ENCODE measurements around the gene CADM1. TPM values are rescaled to one million over a fixed set of nuclear protein-coding genes. Genes with fewer than 3 reads are reported as not detected.

The CADM1 gene
- total RNA-seq, 4 donors from 2014 or later: 89.9 to 351 (median 235) TPM

DNA sequence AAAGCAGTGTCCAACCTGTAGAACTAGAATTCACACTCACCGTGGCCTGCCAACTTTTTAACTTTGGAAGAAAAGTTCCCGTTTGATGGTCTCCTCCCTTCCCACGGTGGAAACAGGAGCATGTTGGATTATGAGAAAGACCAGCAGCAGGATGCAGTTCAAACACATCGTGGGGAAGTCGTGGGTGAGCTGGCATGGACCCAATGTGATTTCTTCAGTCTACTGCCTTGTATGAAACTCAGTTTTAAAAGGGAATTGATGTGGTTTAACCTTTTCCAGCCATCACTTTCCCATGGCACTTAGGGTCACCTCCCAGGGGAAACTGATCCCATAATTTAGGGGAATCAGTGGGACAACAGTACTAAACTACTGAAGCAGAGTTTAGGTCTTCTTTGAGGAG, 318.3 kb downstream of the CADM1 start:
- intact Hi-C loops (cut with DNase I): no loop called here
- 33 to 41% methylated on average over 5 of the region's 5 CpGs for WGBS, 2 donors
- no peak overlapping the region for H3K4me3 ChIP-seq (replicated peaks in 1 of 3)
- TF ChIP-seq, protein P1, sequence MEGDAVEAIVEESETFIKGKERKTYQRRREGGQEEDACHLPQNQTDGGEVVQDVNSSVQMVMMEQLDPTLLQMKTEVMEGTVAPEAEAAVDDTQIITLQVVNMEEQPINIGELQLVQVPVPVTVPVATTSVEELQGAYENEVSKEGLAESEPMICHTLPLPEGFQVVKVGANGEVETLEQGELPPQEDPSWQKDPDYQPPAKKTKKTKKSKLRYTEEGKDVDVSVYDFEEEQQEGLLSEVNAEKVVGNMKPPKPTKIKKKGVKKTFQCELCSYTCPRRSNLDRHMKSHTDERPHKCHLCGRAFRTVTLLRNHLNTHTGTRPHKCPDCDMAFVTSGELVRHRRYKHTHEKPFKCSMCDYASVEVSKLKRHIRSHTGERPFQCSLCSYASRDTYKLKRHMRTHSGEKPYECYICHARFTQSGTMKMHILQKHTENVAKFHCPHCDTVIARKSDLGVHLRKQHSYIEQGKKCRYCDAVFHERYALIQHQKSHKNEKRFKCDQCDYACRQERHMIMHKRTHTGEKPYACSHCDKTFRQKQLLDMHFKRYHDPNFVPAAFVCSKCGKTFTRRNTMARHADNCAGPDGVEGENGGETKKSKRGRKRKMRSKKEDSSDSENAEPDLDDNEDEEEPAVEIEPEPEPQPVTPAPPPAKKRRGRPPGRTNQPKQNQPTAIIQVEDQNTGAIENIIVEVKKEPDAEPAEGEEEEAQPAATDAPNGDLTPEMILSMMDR (IDR thresholded peaks at IDR 0.05): no peak
- TF ChIP-seq POLR2A (IDR thresholded peaks at IDR 0.05): no peak
- H3K36me3 ChIP-seq: no peaks in the 10 kb centered on the region
- H3K4me1 ChIP-seq: peaks cover 71 to 73% of the 10 kb centered on the region in 2 donors
- H3K27me3 ChIP-seq: no peaks in the 10 kb centered on the region
- peak; percentile 58 to 60 for DNase-seq
- H3K9me3 ChIP-seq: no peaks in the 10 kb centered on the region
- H3K27ac ChIP-seq: peak overlapping the region; percentile 40 to 96 (median 95)

DNA sequence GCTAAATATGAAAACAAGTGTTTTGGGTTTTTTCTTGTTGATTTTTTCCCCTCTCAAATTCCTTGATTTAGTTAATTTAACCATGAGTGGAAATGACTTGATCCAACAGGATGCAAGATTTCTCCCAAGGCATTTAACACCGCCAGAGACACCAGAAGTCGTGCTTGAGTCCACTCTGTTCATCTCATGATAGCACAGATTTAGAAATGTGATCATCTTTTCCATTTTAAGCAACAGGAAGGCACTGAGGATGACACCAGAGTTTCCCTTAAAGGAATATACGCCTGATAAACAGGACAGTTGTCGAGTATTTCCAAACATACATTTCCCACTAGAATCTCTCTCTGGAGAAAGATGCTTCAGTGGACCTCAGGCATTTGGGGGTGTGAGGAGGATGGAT, 318.7 kb downstream of the CADM1 start:
- Histone ChIP-seq H3K36me3 (no peaks in the 10 kb centered on the region), H3K9me3 (no peaks in the 10 kb centered on the region), H3K27me3 (no peaks in the 10 kb centered on the region), H3K27ac (peak overlapping the region; percentile 40 to 96 (median 95)), H3K4me1 (peaks cover 73 to 75% of the 10 kb centered on the region in 2 donors), H3K4me3 (replicated peaks in 1 of 3) (no peak overlapping the region)
- WGBS, 2 donors: 72 to 78% methylated on average over 4 of the region's 4 CpGs
- no peak for DNase-seq
- intact Hi-C loops (cut with DNase I): no loop called here
- TF ChIP-seq, protein P1 (IDR thresholded peaks at IDR 0.05): no peak
- TF ChIP-seq POLR2A (IDR thresholded peaks at IDR 0.05): no peak

DNA sequence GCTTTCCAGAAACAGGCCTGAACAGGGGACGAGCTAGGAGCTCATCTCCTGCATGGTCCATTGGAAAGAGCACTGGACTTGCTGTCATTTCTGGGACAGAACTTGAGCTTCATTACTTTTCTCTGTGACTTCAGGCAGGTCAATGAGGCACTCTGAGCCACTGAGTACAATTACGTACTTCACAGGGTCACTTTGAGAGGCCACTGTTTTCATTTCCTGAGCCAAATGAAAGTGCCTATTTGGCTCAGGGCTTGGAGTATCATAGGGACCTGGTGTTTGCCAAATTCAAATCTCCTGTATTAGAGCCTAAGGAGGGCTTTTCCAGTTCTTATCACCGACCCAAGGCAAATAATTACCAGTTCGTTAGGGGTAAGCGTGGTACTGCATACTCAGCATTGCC, 319.3 kb downstream of the CADM1 start:
- no peak overlapping the region for H3K4me3 ChIP-seq (replicated peaks in 1 of 3)
- no peaks in the 10 kb centered on the region for H3K36me3 ChIP-seq
- H3K9me3 ChIP-seq: no peaks in the 10 kb centered on the region
- DNase-seq: peak; percentile 48 to 54
- H3K27me3 ChIP-seq: no peaks in the 10 kb centered on the region
- 32 to 48% methylated on average over 5 of the region's 5 CpGs for WGBS, 2 donors
- intact Hi-C loops (cut with DNase I): no loop called here
- TF ChIP-seq, protein P1 (IDR thresholded peaks at IDR 0.05): no peak
- peak in 1 of 2 donors; percentile 31 for TF ChIP-seq POLR2A (IDR thresholded peaks at IDR 0.05)
- H3K4me1 ChIP-seq: peaks cover 73 to 78% of the 10 kb centered on the region in 2 donors
- peak overlapping the region; percentile 40 to 96 (median 95) for H3K27ac ChIP-seq

DNA sequence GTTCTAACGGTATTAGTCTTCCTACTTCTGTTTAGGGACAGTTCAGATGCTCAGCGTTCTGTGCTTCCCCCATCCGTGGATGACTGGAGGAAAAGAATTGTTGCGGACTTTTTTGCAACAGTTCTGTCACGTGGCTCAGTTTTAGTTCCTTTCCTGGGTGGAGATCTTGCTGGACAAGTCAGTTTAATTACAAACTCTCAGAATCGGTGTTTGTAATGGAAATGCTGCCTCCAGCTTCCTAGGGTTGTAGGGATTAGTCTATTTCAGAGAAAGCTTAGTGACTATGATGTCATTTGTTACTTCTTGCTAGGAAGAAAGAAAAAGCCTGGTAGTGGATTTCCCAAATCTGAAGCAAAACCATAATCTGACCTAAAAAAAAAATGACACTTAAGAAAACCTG, 320.4 kb downstream of the CADM1 start:
- no peak overlapping the region for H3K4me3 ChIP-seq (replicated peaks in 1 of 3)
- 77 to 88% methylated on average over 6 of the region's 6 CpGs for WGBS, 2 donors
- no peaks in the 10 kb centered on the region for H3K9me3 ChIP-seq
- H3K27me3 ChIP-seq: no peaks in the 10 kb centered on the region
- peaks cover 70 to 78% of the 10 kb centered on the region in 2 donors for H3K4me1 ChIP-seq
- DNase-seq: no peak
- no peaks in the 10 kb centered on the region for H3K36me3 ChIP-seq
- intact Hi-C loops (cut with DNase I): no loop called here
- no peak for TF ChIP-seq POLR2A (IDR thresholded peaks at IDR 0.05)
- peak overlapping the region in 2 of 3 donors; percentile 95 to 96 for H3K27ac ChIP-seq

GRCh38 chr11:115183136-115183535, 321.1 kb downstream of the CADM1 start:
- no peaks in the 10 kb centered on the region for H3K36me3 ChIP-seq
- no peak for DNase-seq
- intact Hi-C loops (cut with DNase I): no loop called here
- H3K27me3 ChIP-seq: no peaks in the 10 kb centered on the region
- H3K27ac ChIP-seq: peak overlapping the region; percentile 72 to 96 (median 95)
- TF ChIP-seq, protein P1 (IDR thresholded peaks at IDR 0.05): no peak
- TF ChIP-seq POLR2A (IDR thresholded peaks at IDR 0.05): no peak
- H3K4me1 ChIP-seq: peaks cover 67 to 76% of the 10 kb centered on the region in 2 donors
- H3K4me3 ChIP-seq (replicated peaks in 1 of 3): no peak overlapping the region
- no peaks in the 10 kb centered on the region for H3K9me3 ChIP-seq
- WGBS, 2 donors: 69% methylated on average over 4 of the region's 4 CpGs
